ENCODE results near the gene MAST1.

The MAST1 gene

GRCh38 chr19:12921047-12921446, 82.7 kb downstream of the MAST1 start:
- no peak for TF ChIP-seq CTCF (IDR thresholded peaks at IDR 0.05; ENCODE audit: low read depth, low read length)
- no peak for DNase-seq (ENCODE audit: low read depth, low spot score)
- H3K4me3 ChIP-seq (ENCODE audit: low read depth, low read length): no peak overlapping the region
- in situ Hi-C loops (cut with HindIII; ENCODE audit: low sequenced_read_pairs): no loop called here

- DNase-seq (ENCODE audit: low read depth, low spot score): no peak
- in situ Hi-C loops (cut with HindIII; ENCODE audit: low sequenced_read_pairs): no loop called here
- no peak for TF ChIP-seq CTCF (IDR thresholded peaks at IDR 0.05; ENCODE audit: low read depth, low read length)
- no peak overlapping the region for H3K4me3 ChIP-seq (ENCODE audit: low read depth, low read length)
These were observed 84.6 kb downstream of the MAST1 start for GRCh38 chr19:12922959-12923358.
